ENCODE results near the gene TMEM147.

The TMEM147 gene

GRCh38 chr19:35545001-35545854, at the start of gene TMEM147:
Gene TMEM147 (plus strand): TSS chr19:35545626. CDS start chr19:35545740, 114 bp downstream.
- DNase-seq (ENCODE audit: low read depth, low spot score): peak; percentile 50

GRCh38 chr19:35497406-35497805, 48.0 kb upstream of the TMEM147 start:
- no peak for DNase-seq (ENCODE audit: low read depth, low spot score)

- no peak for DNase-seq (ENCODE audit: low read depth, low spot score)
Observed at GRCh38 chr19:35498220-35498619, 47.2 kb upstream of the TMEM147 start.

GRCh38 chr19:35498984-35499527, 46.4 kb upstream of the TMEM147 start:
- no peak for DNase-seq (ENCODE audit: low read depth, low spot score)

GRCh38 chr19:35500611-35501010, 44.8 kb upstream of the TMEM147 start:
- no peak for DNase-seq (ENCODE audit: low read depth, low spot score)

- no peak for DNase-seq (ENCODE audit: low read depth, low spot score)
Observed at GRCh38 chr19:35501684-35502083, 43.7 kb upstream of the TMEM147 start.

- DNase-seq (ENCODE audit: low read depth, low spot score): no peak
Observed at GRCh38 chr19:35502751-35503150, 42.7 kb upstream of the TMEM147 start.

GRCh38 chr19:35506011-35506410, 39.4 kb upstream of the TMEM147 start:
- DNase-seq (ENCODE audit: low read depth, low spot score): no peak

- no peak for DNase-seq (ENCODE audit: low read depth, low spot score)
Observed at GRCh38 chr19:35507561-35507960, 37.9 kb upstream of the TMEM147 start.

- DNase-seq (ENCODE audit: low read depth, low spot score): no peak
Observed at GRCh38 chr19:35508129-35508528, 37.3 kb upstream of the TMEM147 start.

GRCh38 chr19:35509018-35509652, 36.3 kb upstream of the TMEM147 start:
- DNase-seq (ENCODE audit: low read depth, low spot score): no peak

- DNase-seq (ENCODE audit: low read depth, low spot score): no peak
Observed at GRCh38 chr19:35509861-35510625, 35.4 kb upstream of the TMEM147 start.

GRCh38 chr19:35510626-35510964, 34.8 kb upstream of the TMEM147 start:
- no peak for DNase-seq (ENCODE audit: low read depth, low spot score)

- no peak for DNase-seq (ENCODE audit: low read depth, low spot score)
Observed at GRCh38 chr19:35511337-35511736, 34.1 kb upstream of the TMEM147 start.

- no peak for DNase-seq (ENCODE audit: low read depth, low spot score)
Observed at GRCh38 chr19:35512831-35513627, 32.4 kb upstream of the TMEM147 start.

- DNase-seq (ENCODE audit: low read depth, low spot score): no peak
Observed at GRCh38 chr19:35513628-35514281, 31.7 kb upstream of the TMEM147 start, which contains the start of gene DMKN. Gene DMKN (minus strand): TSS chr19:35513649. CDS start chr19:35513475, 174 bp downstream.

GRCh38 chr19:35514282-35514809, 31.1 kb upstream of the TMEM147 start:
- no peak for DNase-seq (ENCODE audit: low read depth, low spot score)

GRCh38 chr19:35516310-35516709, 29.1 kb upstream of the TMEM147 start:
- no peak for DNase-seq (ENCODE audit: low read depth, low spot score)

GRCh38 chr19:35517342-35517741, 28.1 kb upstream of the TMEM147 start:
- DNase-seq (ENCODE audit: low read depth, low spot score): no peak

- DNase-seq (ENCODE audit: low read depth, low spot score): peak; percentile 15
Observed at GRCh38 chr19:35518313-35518712, 27.1 kb upstream of the TMEM147 start.
